CD14-positive monocyte (primary cell): Measurements from ENCODE around the gene CPN2. TPM values are rescaled to one million over a fixed set of nuclear protein-coding genes. Genes with fewer than 3 reads are reported as not detected.

Source experiments
- DNase-seq, 3 donors: peaks; one replicate each; pipeline ENCODE4 v3.0.0-alpha.2; 2011 to 2022
- H2AFZ ChIP-seq: 2 replicates; pipeline ENCODE4 v1.6.0; 2012; ENCODE audit warnings: mild to moderate bottlenecking, low read depth, low read length, inconsistent platforms; ENCODE audit not compliant: insufficient read depth, poor library complexity, severe bottlenecking
- H3K27ac ChIP-seq, 2 donors: 1 replicate in 1 of 2; 2 replicates in 1 of 2; pipeline ENCODE4 v1.5.1; 2012 to 2013; ENCODE audit warnings: low read length in 2 of 2, control low read depth in 1 of 2, inconsistent platforms in 1 of 2, low read depth in 1 of 2, mild to moderate bottlenecking in 1 of 2
- H3K27me3 ChIP-seq, 2 donors: one replicate each; pipeline versions ENCODE4 v1.6.0 to v1.6.1; 2011 to 2013; ENCODE audit warnings: low read length in 2 of 2; ENCODE audit not compliant: control insufficient read depth in 2 of 2, insufficient read depth in 2 of 2
- H3K36me3 ChIP-seq, 2 donors: replicated peaks in 1 of 2; 1 replicate in 1 of 2; 2 replicates in 1 of 2; pipeline versions ENCODE4 v1.5.1 to v1.6.1; 2012 to 2013; ENCODE audit warnings: low read length in 2 of 2, control low read depth in 1 of 2, inconsistent platforms in 1 of 2, mild to moderate bottlenecking in 1 of 2; ENCODE audit not compliant: insufficient read depth in 2 of 2, control insufficient read depth in 1 of 2
- H3K4me1 ChIP-seq, 2 donors: 1 replicate in 1 of 2; 2 replicates in 1 of 2; pipeline versions ENCODE4 v1.5.1 to v1.6.1; 2012 to 2013; ENCODE audit warnings: low read length in 2 of 2, control low read depth in 1 of 2, inconsistent platforms in 1 of 2, mild to moderate bottlenecking in 1 of 2, moderate library complexity in 1 of 2; ENCODE audit not compliant: insufficient read depth in 2 of 2, control insufficient read depth in 1 of 2
- H3K4me2 ChIP-seq: replicated peaks from 2 replicates; pipeline ENCODE3; 2012; ENCODE audit warnings: low read length, moderate library complexity, mild to moderate bottlenecking; ENCODE audit not compliant: poor library complexity, severe bottlenecking; ENCODE audit errors: extremely low read depth
- H3K4me3 ChIP-seq, 3 experiments: fragments of 200-600 bp in 1 of 3; sonication (generic) in 1 of 3; replicated peaks in 1 of 3; 1 replicate in 2 of 3; 2 replicates in 1 of 3; pipeline ENCODE4 v1.5.1; 2011 to 2013; ENCODE audit warnings: low read length in 3 of 3, mild to moderate bottlenecking in 3 of 3, control low read depth in 2 of 3, low read depth in 2 of 3, inconsistent platforms in 1 of 3, moderate library complexity in 1 of 3
- H3K79me2 ChIP-seq: 2 replicates; pipeline ENCODE4 v1.6.0; 2012; ENCODE audit warnings: mild to moderate bottlenecking, control low read depth, inconsistent platforms, low read length, moderate library complexity; ENCODE audit not compliant: insufficient read depth
- H3K9ac ChIP-seq: 2 replicates; pipeline ENCODE4 v1.6.0; 2017; ENCODE audit warnings: low read length, mild to moderate bottlenecking; ENCODE audit not compliant: insufficient read depth, poor library complexity, severe bottlenecking
- H3K9me3 ChIP-seq, 2 donors: replicated peaks in 1 of 2; 1 replicate in 1 of 2; 2 replicates in 1 of 2; pipeline versions ENCODE4 v1.5.1 to v1.6.1; 2012 to 2013; ENCODE audit warnings: low read length in 2 of 2, control low read depth in 1 of 2; ENCODE audit not compliant: control insufficient read depth in 1 of 2, insufficient read depth in 1 of 2
- H4K20me1 ChIP-seq: 2 replicates; pipeline ENCODE4 v1.6.0; 2012; ENCODE audit warnings: mild to moderate bottlenecking, low read length, control low read depth, moderate library complexity; ENCODE audit not compliant: insufficient read depth
- H3K27ac Mint-ChIP-seq, 7 donors: one replicate each; pipeline ENCODE4 v1.8.0; 2020; ENCODE audit warnings: mild to moderate bottlenecking in 7 of 7, mixed read lengths in 7 of 7, moderate library complexity in 6 of 7, inconsistent platforms in 2 of 7
- H3K27me3 Mint-ChIP-seq, 3 donors: one replicate each; pipeline ENCODE4 v1.8.0; 2021 to 2022; ENCODE audit warnings: low read depth in 3 of 3, mild to moderate bottlenecking in 3 of 3, mixed read lengths in 3 of 3, moderate library complexity in 3 of 3, inconsistent platforms in 1 of 3
- H3K36me3 Mint-ChIP-seq, 2 donors: one replicate each; pipeline ENCODE4 v1.8.0; 2020; ENCODE audit warnings: mixed read lengths in 2 of 2, inconsistent platforms in 1 of 2, mild to moderate bottlenecking in 1 of 2
- H3K4me1 Mint-ChIP-seq: one replicate; pipeline ENCODE4 v1.8.0; 2020; ENCODE audit warnings: mild to moderate bottlenecking, mixed read lengths
- H3K4me3 Mint-ChIP-seq, 2 donors: one replicate each; pipeline ENCODE4 v1.8.0; 2020; ENCODE audit warnings: mild to moderate bottlenecking in 2 of 2, mixed read lengths in 2 of 2, moderate library complexity in 1 of 2
- H3K9me3 Mint-ChIP-seq, 7 donors: one replicate each; pipeline ENCODE4 v1.8.0; 2020 to 2022; ENCODE audit warnings: mixed read lengths in 7 of 7, mild to moderate bottlenecking in 6 of 7, moderate library complexity in 6 of 7, inconsistent platforms in 2 of 7
- CTCF ChIP-seq: fragments of 200-600 bp; IDR thresholded peaks from one replicate; pipeline ENCODE4 v1.8.0; 2022; ENCODE audit warnings: antibody characterized with exemption, mild to moderate bottlenecking
- WGBS: methylation state at CpG from one replicate; pipeline ENCODE4 v1.1.5; 2013; ENCODE audit warnings: missing lambda C conversion rate; ENCODE audit not compliant: insufficient coverage; 5-methylcytosine and 5-hydroxymethylcytosine counted together
- intact Hi-C, 2 donors: fragments of 100-400 bp; cut with micrococcal nuclease; formaldehyde crosslinking; loops; one replicate each; pipeline versions ENCODE4 v1.15.0 to v1.15.1; 2023
- polyA plus RNA-seq, 3 donors: library from polyadenylated mRNA; depleted of rRNA in 1 of 3; unstranded in 2 of 3; stranded (reverse) in 1 of 3; fragments of 300-500 nt in 2 of 3; fragments of >200 nt in 1 of 3; fragmentation: Illumina TruSeq in 2 of 3; gene quantifications; 1 replicate in 2 of 3; 2 replicates in 1 of 3; pipeline ENCODE4 v1.2.3, GENCODE V29; 2012 to 2021

CPN2 gene
- polyA plus RNA-seq, 3 donors, result not detected

- no peaks in the 10 kb centered on the region for H3K79me2 ChIP-seq
- intact Hi-C loops, result no loop called here
- H3K27me3 Mint-ChIP-seq, result peaks cover 12 to 18% (median 17%) of the 10 kb centered on the region in 3 donors
- no peaks in the 10 kb centered on the region for H3K4me1 ChIP-seq
- H3K4me2 ChIP-seq, result no peak overlapping the region
- H3K9ac ChIP-seq, result no peak overlapping the region
- H3K9me3 Mint-ChIP-seq, result peaks cover 0 to 3% (median 0%) of the 10 kb centered on the region in 7 donors
- H3K4me3 Mint-ChIP-seq, result no peak overlapping the region
- no peaks in the 10 kb centered on the region for H3K9me3 ChIP-seq
- no peak overlapping the region for H3K27ac ChIP-seq
- no peak overlapping the region for H2AFZ ChIP-seq
- H3K4me3 ChIP-seq, result no peak overlapping the region
- H3K36me3 ChIP-seq, result no peaks in the 10 kb centered on the region
- WGBS, result 83% methylated on average over 4 of the region's 5 CpGs
- H3K27me3 ChIP-seq, result no peaks in the 10 kb centered on the region
- peaks cover 5% of the 10 kb centered on the region for H3K4me1 Mint-ChIP-seq
- H4K20me1 ChIP-seq, result no peaks in the 10 kb centered on the region
- TF ChIP-seq CTCF, result no peak
- no peak for DNase-seq
- no peaks in the 10 kb centered on the region for H3K36me3 Mint-ChIP-seq
- H3K27ac Mint-ChIP-seq, result no peak overlapping the region
Observed at GRCh38 chr3:194339840-194340239, 11.3 kb downstream of the CPN2 start.

- DNase-seq, result no peak
- no peak overlapping the region for H3K27ac ChIP-seq
- Mint-ChIP-seq H3K4me1 (peaks cover 5% of the 10 kb centered on the region), H3K36me3 (no peaks in the 10 kb centered on the region), H3K27ac (no peak overlapping the region), H3K4me3 (no peak overlapping the region), H3K27me3 (peaks cover 14 to 21% (median 20%) of the 10 kb centered on the region in 3 donors), H3K9me3 (peaks cover 0 to 4% (median 0%) of the 10 kb centered on the region in 7 donors)
- no peak for TF ChIP-seq CTCF
- no peaks in the 10 kb centered on the region for H3K79me2 ChIP-seq
- H3K9ac ChIP-seq, result no peak overlapping the region
- no peaks in the 10 kb centered on the region for H4K20me1 ChIP-seq
- H3K4me2 ChIP-seq, result no peak overlapping the region
- no peaks in the 10 kb centered on the region for H3K9me3 ChIP-seq
- no peaks in the 10 kb centered on the region for H3K27me3 ChIP-seq
- no peaks in the 10 kb centered on the region for H3K36me3 ChIP-seq
- H3K4me1 ChIP-seq, result no peaks in the 10 kb centered on the region
- H2AFZ ChIP-seq, result no peak overlapping the region
- WGBS, result 84% methylated on average over 8 of the region's 9 CpGs
- H3K4me3 ChIP-seq, result no peak overlapping the region
- intact Hi-C loops, result no loop called here
Observed at GRCh38 chr3:194339356-194339755, 11.8 kb downstream of the CPN2 start.
